Gastrocnemius medialis (tissue), 4 donors: Measurements from ENCODE around the gene NGEF.

ENCODE experiments used
- POLR2A ChIP-seq, 2 donors: fragments of 450-650 bp; IDR thresholded peaks; one replicate each; pipeline ENCODE4 v1.6.1; 2017; ENCODE audit warnings: antibody characterized with exemption in 2 of 2, mild to moderate bottlenecking in 2 of 2, moderate library complexity in 2 of 2
- TF ChIP-seq, protein P1 (sequence below), 5 experiments: fragments of 450-650 bp in 3 of 5; fragments of 200-600 bp in 2 of 5; sonication (generic) in 2 of 5; IDR thresholded peaks in 4 of 5; conservative IDR thresholded peaks in 1 of 5; 1 replicate in 4 of 5; 2 replicates in 1 of 5; pipeline ENCODE4 v1.5.1; 2016 to 2019; ENCODE audit warnings: antibody characterized with exemption in 5 of 5, mild to moderate bottlenecking in 3 of 5, moderate library complexity in 3 of 5

DNA sequence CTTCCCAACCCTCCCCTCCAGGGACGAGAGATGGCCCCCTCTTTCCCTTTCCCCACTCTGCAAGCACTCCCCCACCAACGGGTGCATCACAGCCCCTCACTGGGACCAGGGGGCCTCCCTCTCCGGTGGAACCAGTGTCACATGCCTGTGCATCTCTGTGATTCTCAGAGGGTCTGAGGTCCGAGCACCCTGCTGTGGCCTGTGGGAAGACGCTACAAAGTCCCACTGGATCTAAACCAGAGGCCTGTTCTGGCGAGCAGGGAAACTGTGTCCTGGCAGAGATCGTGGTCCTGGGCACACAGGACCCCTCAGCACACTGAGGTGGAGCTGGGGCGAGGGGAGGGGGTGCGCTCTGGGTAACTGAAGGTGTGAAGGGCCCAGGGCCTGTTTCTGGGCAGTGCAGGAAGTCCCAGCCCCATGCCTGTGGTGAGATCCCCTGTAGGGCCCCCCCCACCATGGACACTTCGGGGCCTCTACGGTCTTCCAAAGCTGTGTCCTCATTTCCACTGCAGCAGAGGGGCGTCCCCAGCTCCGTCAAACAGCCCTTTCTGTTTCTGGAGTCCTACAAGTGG is 135.0 kb downstream of the NGEF start:
- TF ChIP-seq, protein P1, sequence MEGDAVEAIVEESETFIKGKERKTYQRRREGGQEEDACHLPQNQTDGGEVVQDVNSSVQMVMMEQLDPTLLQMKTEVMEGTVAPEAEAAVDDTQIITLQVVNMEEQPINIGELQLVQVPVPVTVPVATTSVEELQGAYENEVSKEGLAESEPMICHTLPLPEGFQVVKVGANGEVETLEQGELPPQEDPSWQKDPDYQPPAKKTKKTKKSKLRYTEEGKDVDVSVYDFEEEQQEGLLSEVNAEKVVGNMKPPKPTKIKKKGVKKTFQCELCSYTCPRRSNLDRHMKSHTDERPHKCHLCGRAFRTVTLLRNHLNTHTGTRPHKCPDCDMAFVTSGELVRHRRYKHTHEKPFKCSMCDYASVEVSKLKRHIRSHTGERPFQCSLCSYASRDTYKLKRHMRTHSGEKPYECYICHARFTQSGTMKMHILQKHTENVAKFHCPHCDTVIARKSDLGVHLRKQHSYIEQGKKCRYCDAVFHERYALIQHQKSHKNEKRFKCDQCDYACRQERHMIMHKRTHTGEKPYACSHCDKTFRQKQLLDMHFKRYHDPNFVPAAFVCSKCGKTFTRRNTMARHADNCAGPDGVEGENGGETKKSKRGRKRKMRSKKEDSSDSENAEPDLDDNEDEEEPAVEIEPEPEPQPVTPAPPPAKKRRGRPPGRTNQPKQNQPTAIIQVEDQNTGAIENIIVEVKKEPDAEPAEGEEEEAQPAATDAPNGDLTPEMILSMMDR (IDR thresholded peaks at IDR 0.05 in 4 of 5, conservative IDR thresholded peaks at IDR 0.05 in 1 of 5): no peak
- no peak for TF ChIP-seq POLR2A (IDR thresholded peaks at IDR 0.05)
